ENCODE measurements around the gene MYMX. TPM values are rescaled to one million over a fixed set of nuclear protein-coding genes. Genes with fewer than 3 reads are reported as not detected.
"Not testable (repeated sequence)": the region's sequence is repeated elsewhere in the genome, so short reads cannot be mapped to it uniquely, and the experiment has no call there.

MYMX gene
- total RNA-seq, 2 donors from 2014 or later, result not detected

GRCh38 chr6:44228031-44228430 lies 11.3 kb downstream of the MYMX start:
- TF ChIP-seq, protein P1, sequence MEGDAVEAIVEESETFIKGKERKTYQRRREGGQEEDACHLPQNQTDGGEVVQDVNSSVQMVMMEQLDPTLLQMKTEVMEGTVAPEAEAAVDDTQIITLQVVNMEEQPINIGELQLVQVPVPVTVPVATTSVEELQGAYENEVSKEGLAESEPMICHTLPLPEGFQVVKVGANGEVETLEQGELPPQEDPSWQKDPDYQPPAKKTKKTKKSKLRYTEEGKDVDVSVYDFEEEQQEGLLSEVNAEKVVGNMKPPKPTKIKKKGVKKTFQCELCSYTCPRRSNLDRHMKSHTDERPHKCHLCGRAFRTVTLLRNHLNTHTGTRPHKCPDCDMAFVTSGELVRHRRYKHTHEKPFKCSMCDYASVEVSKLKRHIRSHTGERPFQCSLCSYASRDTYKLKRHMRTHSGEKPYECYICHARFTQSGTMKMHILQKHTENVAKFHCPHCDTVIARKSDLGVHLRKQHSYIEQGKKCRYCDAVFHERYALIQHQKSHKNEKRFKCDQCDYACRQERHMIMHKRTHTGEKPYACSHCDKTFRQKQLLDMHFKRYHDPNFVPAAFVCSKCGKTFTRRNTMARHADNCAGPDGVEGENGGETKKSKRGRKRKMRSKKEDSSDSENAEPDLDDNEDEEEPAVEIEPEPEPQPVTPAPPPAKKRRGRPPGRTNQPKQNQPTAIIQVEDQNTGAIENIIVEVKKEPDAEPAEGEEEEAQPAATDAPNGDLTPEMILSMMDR (IDR thresholded peaks at IDR 0.05), result no peak
- intact Hi-C loops (cut with DNase I), result no loop called here
- no peak overlapping the region for H3K4me3 ChIP-seq
- no peak overlapping the region for H3K27ac ChIP-seq
- peaks cover 3% of the 10 kb centered on the region for H3K4me1 ChIP-seq
- H3K9me3 ChIP-seq, result no peaks in the 10 kb centered on the region
- H3K36me3 ChIP-seq, result no peaks in the 10 kb centered on the region
- no peak for DNase-seq
- no peaks in the 10 kb centered on the region for H3K27me3 ChIP-seq
- no peak overlapping the region for H3K9ac ChIP-seq (ENCODE audit: low read depth in 2 of 2, low read length in 2 of 2)

- TF ChIP-seq, protein P1 (IDR thresholded peaks at IDR 0.05), result no peak
- no peaks in the 10 kb centered on the region for H3K9me3 ChIP-seq
- no peak overlapping the region for H3K4me3 ChIP-seq
- DNase-seq, result no peak
- peaks cover 3% of the 10 kb centered on the region for H3K4me1 ChIP-seq
- H3K9ac ChIP-seq (ENCODE audit: low read depth in 2 of 2, low read length in 2 of 2), result no peak overlapping the region
- H3K36me3 ChIP-seq, result no peaks in the 10 kb centered on the region
- H3K27ac ChIP-seq, result no peak overlapping the region
- H3K27me3 ChIP-seq, result no peaks in the 10 kb centered on the region
- intact Hi-C loops (cut with DNase I), result no loop called here
Observed at GRCh38 chr6:44228433-44228832, 11.7 kb downstream of the MYMX start.

GRCh38 chr6:44228836-44229235 lies 12.1 kb downstream of the MYMX start:
- H3K27ac ChIP-seq, result no peak overlapping the region
- TF ChIP-seq, protein P1 (IDR thresholded peaks at IDR 0.05), result no peak
- H3K4me1 ChIP-seq, result peaks cover 3% of the 10 kb centered on the region
- intact Hi-C loops (cut with DNase I), result no loop called here
- H3K36me3 ChIP-seq, result no peaks in the 10 kb centered on the region
- no peaks in the 10 kb centered on the region for H3K27me3 ChIP-seq
- DNase-seq, result no peak
- H3K9me3 ChIP-seq, result no peaks in the 10 kb centered on the region
- no peak overlapping the region for H3K9ac ChIP-seq (ENCODE audit: low read depth in 2 of 2, low read length in 2 of 2)
- H3K4me3 ChIP-seq, result no peak overlapping the region

DNA sequence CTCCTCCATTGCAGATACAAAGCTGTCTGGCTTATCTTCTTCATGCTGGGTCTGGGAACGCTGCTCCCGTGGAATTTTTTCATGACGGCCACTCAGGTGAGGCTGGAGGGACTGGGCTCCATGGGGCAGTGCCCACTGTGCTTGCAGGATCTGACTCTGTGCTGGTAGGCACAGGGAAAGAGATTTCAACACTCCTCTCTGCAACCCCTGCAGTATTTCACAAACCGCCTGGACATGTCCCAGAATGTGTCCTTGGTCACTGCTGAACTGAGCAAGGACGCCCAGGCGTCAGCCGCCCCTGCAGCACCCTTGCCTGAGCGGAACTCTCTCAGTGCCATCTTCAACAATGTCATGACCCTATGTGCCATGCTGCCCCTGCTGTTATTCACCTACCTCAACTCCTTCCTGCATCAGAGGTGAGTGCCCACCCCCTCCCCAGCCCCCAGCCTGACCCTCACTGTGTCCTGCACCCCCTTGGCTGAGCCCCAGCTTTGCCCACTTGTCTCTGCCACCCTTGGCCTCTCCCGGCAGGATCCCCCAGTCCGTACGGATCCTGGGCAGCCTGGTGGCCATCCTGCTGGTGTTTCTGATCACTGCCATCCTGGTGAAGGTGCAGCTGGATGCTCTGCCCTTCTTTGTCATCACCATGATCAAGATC lies 12.8 kb downstream of the MYMX start:
- DNase-seq, result no peak
- TF ChIP-seq, protein P1 (IDR thresholded peaks at IDR 0.05), result no peak
- H3K36me3 ChIP-seq, result no peaks in the 10 kb centered on the region
- intact Hi-C loops (cut with DNase I), result no loop called here
- no peak overlapping the region for H3K4me3 ChIP-seq
- no peak overlapping the region for H3K27ac ChIP-seq
- H3K4me1 ChIP-seq, result peaks cover 3% of the 10 kb centered on the region
- no peaks in the 10 kb centered on the region for H3K9me3 ChIP-seq
- H3K27me3 ChIP-seq, result no peaks in the 10 kb centered on the region
- H3K9ac ChIP-seq (ENCODE audit: low read depth in 2 of 2, low read length in 2 of 2), result no peak overlapping the region

DNA sequence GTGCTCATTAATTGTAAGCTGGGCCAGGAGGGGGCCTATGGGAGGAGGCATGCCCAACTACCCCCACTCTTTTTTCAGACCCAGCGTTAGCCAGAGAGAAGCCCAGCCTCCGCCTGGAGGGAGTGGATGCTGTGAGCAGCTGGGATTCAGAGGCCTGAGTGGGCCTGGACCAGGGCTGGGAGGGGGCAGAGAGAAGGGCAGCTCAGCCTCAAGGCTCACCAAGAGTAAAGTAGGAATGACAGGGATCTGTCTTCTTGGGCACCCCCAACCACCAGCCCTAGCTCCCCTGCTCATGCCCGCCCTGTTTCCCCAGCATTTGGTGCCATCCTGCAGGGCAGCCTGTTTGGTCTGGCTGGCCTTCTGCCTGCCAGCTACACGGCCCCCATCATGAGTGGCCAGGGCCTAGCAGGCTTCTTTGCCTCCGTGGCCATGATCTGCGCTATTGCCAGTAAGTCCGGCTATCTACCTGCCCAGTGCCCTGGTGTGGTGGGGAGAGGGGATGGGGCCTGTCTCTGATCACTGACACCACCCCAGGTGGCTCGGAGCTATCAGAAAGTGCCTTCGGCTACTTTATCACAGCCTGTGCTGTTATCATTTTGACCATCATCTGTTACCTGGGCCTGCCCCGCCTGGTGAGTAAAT lies 13.4 kb downstream of the MYMX start:
- Histone ChIP-seq H3K4me3 (no peak overlapping the region), H3K9me3 (no peaks in the 10 kb centered on the region), H3K4me1 (peaks cover 3% of the 10 kb centered on the region), H3K27ac (no peak overlapping the region), H3K27me3 (no peaks in the 10 kb centered on the region), H3K9ac (ENCODE audit: low read depth in 2 of 2, low read length in 2 of 2) (no peak overlapping the region), H3K36me3 (no peaks in the 10 kb centered on the region)
- TF ChIP-seq, protein P1 (IDR thresholded peaks at IDR 0.05), result no peak
- intact Hi-C loops (cut with DNase I), result no loop called here
- no peak for DNase-seq

DNA sequence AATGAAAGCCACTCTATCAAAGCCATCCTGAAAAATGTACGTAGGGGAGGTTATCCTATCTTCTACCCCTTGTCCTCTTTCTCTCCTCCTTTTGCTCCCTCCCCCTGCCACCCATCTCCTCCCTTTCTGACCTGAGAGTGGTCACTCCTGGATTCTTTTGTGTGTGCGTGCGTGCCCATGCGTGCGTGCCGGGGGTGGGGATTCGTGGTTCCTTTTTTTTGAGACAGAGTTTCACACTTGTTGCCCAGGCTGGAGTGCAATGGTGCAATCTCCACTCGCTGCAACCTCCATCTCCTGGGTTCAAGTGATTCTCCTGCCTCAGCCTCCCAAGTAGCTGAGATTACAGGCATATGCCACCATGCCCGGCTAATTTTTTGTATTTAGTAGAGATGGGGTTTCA lies 14.7 kb downstream of the MYMX start:
- DNase-seq; H3K4me1 ChIP-seq; H3K27ac ChIP-seq; H3K36me3 ChIP-seq; H3K4me3 ChIP-seq; H3K27me3 ChIP-seq; intact Hi-C loops (cut with DNase I); H3K9me3 ChIP-seq; H3K9ac ChIP-seq (ENCODE audit: low read depth in 2 of 2, low read length in 2 of 2): not testable (repeated sequence)

All from colonic mucosa (tissue), 4 donors.